ENCODE measurements around the gene C8A. TPM values are rescaled to one million over a fixed set of nuclear protein-coding genes. Genes with fewer than 3 reads are reported as not detected.

Gene C8A
- total RNA-seq, 6 donors from 2014 or later, result 0.09 TPM; not detected in 5

GRCh38 chr1:56929492-56929891 is 74.9 kb downstream of the C8A start:
- no peaks in the 10 kb centered on the region for H3K4me1 ChIP-seq
- DNase-seq (no peak), ATAC-seq (ENCODE audit: low FRiP score in 2 of 2) (no peak)
- TF ChIP-seq EP300 (IDR thresholded peaks at IDR 0.05), result no peak
- TF ChIP-seq CTCF (IDR thresholded peaks at IDR 0.05), result no peak
- TF ChIP-seq POLR2A (IDR thresholded peaks at IDR 0.05), result no peak
- no peak for TF ChIP-seq POLR2AphosphoS5 (IDR thresholded peaks at IDR 0.05)
- H3K9me3 ChIP-seq, result no peaks in the 10 kb centered on the region
- H3K36me3 ChIP-seq, result no peaks in the 10 kb centered on the region
- 82 to 86% methylated on average over 2 of the region's 2 CpGs for WGBS, 2 donors
- no peaks in the 10 kb centered on the region for H3K27me3 ChIP-seq
- no peak overlapping the region for H3K27ac ChIP-seq
- H3K4me3 ChIP-seq, result no peak overlapping the region

DNA sequence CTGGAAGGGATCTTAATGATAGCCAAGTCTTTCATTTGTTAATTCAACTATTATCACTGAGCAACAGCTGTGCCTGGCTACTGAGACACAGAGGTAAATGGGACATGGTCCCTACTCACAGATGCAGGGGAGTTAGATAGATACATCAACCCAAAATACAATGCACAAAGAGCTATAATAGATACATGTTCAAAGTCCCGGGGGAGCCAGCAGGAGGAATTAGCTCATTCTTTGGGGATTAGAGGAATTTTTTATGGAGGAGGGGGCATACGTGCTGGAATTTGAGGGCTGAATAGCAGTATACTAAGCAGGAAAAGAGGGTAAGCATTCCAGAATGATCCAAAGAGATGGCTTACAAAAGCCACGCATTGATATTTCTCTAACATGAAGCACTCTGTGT is 76.6 kb downstream of the C8A start:
- H3K4me1 ChIP-seq, result no peaks in the 10 kb centered on the region
- H3K27ac ChIP-seq, result no peak overlapping the region
- H3K9me3 ChIP-seq, result no peaks in the 10 kb centered on the region
- no peak for ATAC-seq (ENCODE audit: low FRiP score in 2 of 2)
- no peaks in the 10 kb centered on the region for H3K27me3 ChIP-seq
- H3K4me3 ChIP-seq, result no peak overlapping the region
- WGBS, 2 donors, result 61 to 75% methylated on average over 3 of the region's 3 CpGs
- no peak for DNase-seq
- TF ChIP-seq EP300 (IDR thresholded peaks at IDR 0.05), result no peak
- TF ChIP-seq CTCF (IDR thresholded peaks at IDR 0.05), result no peak
- TF ChIP-seq POLR2AphosphoS5 (IDR thresholded peaks at IDR 0.05), result no peak
- no peaks in the 10 kb centered on the region for H3K36me3 ChIP-seq

DNA sequence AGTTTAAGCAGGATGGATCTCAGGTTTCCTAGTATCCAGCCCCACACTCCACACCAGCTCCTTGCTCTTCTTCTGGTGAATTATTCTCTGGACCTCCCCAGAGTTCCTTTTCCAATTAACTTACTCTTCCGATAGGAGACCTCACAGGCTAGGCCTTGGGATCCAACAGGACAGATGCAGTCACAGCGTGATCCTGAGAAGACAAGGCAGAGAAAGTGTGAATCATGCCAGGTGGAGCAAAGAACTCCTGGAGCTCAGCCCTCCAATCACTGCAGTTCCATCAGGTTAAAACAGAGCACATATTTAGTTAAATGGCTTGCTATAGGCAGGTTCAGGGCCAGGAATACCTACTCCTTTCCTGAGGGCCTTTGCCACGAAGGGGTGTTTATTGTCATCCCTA is 77.1 kb downstream of the C8A start:
- Histone ChIP-seq H3K9me3 (no peaks in the 10 kb centered on the region), H3K4me3 (no peak overlapping the region), H3K36me3 (no peaks in the 10 kb centered on the region), H3K27me3 (no peaks in the 10 kb centered on the region), H3K27ac (no peak overlapping the region), H3K4me1 (no peaks in the 10 kb centered on the region)
- TF ChIP-seq CTCF (IDR thresholded peaks at IDR 0.05) (no peak), EP300 (IDR thresholded peaks at IDR 0.05) (no peak), POLR2AphosphoS5 (IDR thresholded peaks at IDR 0.05) (no peak), POLR2A (IDR thresholded peaks at IDR 0.05) (no peak)
- DNase-seq, result no peak
- no peak for ATAC-seq (ENCODE audit: low FRiP score in 2 of 2)
- WGBS, 2 donors, result 72 to 74% methylated on average over 3 of the region's 3 CpGs

DNA sequence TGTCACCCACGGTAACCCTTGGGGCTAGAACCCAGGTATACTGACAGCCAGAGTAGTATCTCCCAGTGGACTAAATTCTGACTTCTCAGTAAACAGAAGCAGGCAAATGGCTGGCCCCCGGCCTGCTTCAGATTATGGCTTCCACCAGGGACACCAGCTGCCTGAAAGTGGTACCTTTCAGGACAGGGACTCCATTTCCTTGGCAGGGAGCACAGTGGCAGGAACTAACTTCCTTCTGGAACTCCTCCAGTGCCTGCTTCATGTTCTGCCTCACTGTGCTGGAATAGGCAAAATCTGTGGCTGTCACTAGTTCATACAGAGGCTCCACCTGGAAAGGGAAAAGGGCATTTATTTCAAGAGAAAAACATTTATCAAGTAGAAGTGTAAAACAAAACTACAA is 78.6 kb downstream of the C8A start:
- Histone ChIP-seq H3K36me3 (no peaks in the 10 kb centered on the region), H3K27me3 (no peaks in the 10 kb centered on the region), H3K27ac (no peak overlapping the region), H3K9me3 (no peaks in the 10 kb centered on the region), H3K4me1 (no peaks in the 10 kb centered on the region), H3K4me3 (no peak overlapping the region)
- ATAC-seq (ENCODE audit: low FRiP score in 2 of 2) (no peak), DNase-seq (no peak)
- TF ChIP-seq POLR2AphosphoS5 (IDR thresholded peaks at IDR 0.05) (no peak), CTCF (IDR thresholded peaks at IDR 0.05) (no peak), EP300 (IDR thresholded peaks at IDR 0.05) (no peak), POLR2A (IDR thresholded peaks at IDR 0.05) (no peak)
- WGBS, 2 donors, result 50 to 80% methylated on average over 1 to 2 of the region's 2 CpGs

- Histone ChIP-seq H3K4me3 (no peak overlapping the region), H3K36me3 (no peaks in the 10 kb centered on the region), H3K4me1 (no peaks in the 10 kb centered on the region), H3K27me3 (no peaks in the 10 kb centered on the region), H3K9me3 (no peaks in the 10 kb centered on the region), H3K27ac (no peak overlapping the region)
- TF ChIP-seq EP300 (IDR thresholded peaks at IDR 0.05) (no peak), CTCF (IDR thresholded peaks at IDR 0.05) (no peak), POLR2A (IDR thresholded peaks at IDR 0.05) (no peak), POLR2AphosphoS5 (IDR thresholded peaks at IDR 0.05) (no peak)
- DNase-seq, result no peak
- ATAC-seq (ENCODE audit: low FRiP score in 2 of 2), result no peak
- WGBS, 2 donors, result 56 to 65% methylated on average over 2 of the region's 2 CpGs
Observed at GRCh38 chr1:56933606-56934005, 79.0 kb downstream of the C8A start.
